ENCODE results near the gene LAMC1. TPM values are rescaled to one million over a fixed set of nuclear protein-coding genes. Genes with fewer than 3 reads are reported as not detected.

Gene LAMC1
- total and polyA plus RNA-seq, 10 of the 15 experiments (the other 5 are each of a cell fraction or from before 2014, with no cell fraction given) = 4.6 to 51.4 (median 25.6) TPM

DNA sequence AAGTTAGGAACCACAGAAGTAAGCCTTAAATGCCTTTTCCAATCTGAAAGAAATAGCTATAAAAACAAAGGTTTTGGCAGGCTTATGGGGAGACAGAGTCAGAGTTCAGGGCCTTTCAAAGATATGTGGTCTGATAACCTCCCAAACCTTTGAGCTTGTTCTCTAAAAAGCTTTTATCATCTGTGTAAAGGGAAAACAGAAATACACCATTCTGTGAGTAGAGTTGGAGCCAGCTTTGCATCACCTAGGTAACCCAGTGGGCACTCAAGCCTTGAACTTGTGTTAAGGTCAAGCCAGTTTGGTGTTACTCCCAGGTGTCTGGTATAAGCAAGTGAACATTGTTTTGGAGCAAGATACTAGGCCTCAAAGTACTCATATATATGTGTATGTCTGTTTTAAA, 50.1 kb downstream of the LAMC1 start:
- ChIA-PET SMC1A (ENCODE audit: uncharacterized antibody, unreplicated experiment) (interaction anchor here (0.8 to 5.8 kb wide), 16 partner anchors 9 to 204 kb away, joined by 3 to 92 read pairs (median 6); no protein-coding TSS in a partner anchor), POLR2A (interaction anchor here (0.8 to 4.1 kb wide), 7 partner anchors 11 to 45 kb away, joined by 3 to 21 read pairs (median 4); no protein-coding TSS in a partner anchor), RAD21 (ENCODE audit: unreplicated experiment) (interaction anchor here (0.6 to 7.2 kb wide), 10 partner anchors 20 to 155 kb away, joined by 3 to 104 read pairs (median 5); no protein-coding TSS in a partner anchor), CTCF (interaction anchor here (0.9 to 6.8 kb wide), 13 partner anchors 15 to 291 kb away, joined by 3 to 99 read pairs (median 4); no protein-coding TSS in a partner anchor)
- H3K27me3 ChIP-seq (replicated peaks in 1 of 2; ENCODE audit: control insufficient read depth in 2 of 2, insufficient read depth in 2 of 2, low read length in 1 of 2) = no peaks in the 10 kb centered on the region
- no TSS peak for BruUV-seq (replicated peaks)
- FAIRE-seq = no peak
- no peak overlapping the region for H3K27ac ChIP-seq (ENCODE audit: control insufficient read depth, insufficient read depth)
- peaks cover 27% of the 10 kb centered on the region; the same call in 1 of the 2 replicates for H3K4me1 ChIP-seq (ENCODE audit: control insufficient read depth, insufficient read depth, low read length)
- H3K4me3 ChIP-seq = no peak overlapping the region
- no peak overlapping the region for H3K4me2 ChIP-seq (ENCODE audit: control insufficient read depth, insufficient read depth)
- no peak overlapping the region for H2AFZ ChIP-seq (ENCODE audit: control insufficient read depth, low read depth, low read length)
- no peak overlapping the region for H3K9ac ChIP-seq (ENCODE audit: control insufficient read depth, insufficient read depth, low read length)
- no peaks in the 10 kb centered on the region for H3K36me3 ChIP-seq (ENCODE audit: control insufficient read depth in 2 of 2, insufficient read depth in 2 of 2, low read length in 1 of 2)
- intact Hi-C loops (cut with micrococcal nuclease; ENCODE audit: unreplicated experiment) (no loop called here), in situ Hi-C loops (cut with MboI) (no loop called here)
- TF ChIP-seq BMI1 (IDR thresholded peaks at IDR 0.05; ENCODE audit: borderline replicate concordance) (no peak), NR2F1 (conservative IDR thresholded peaks at IDR 0.05) (peak; percentile 20; the same call in 1 of the 2 replicates)
- no peaks in the 10 kb centered on the region for H3K9me3 ChIP-seq (replicated peaks; ENCODE audit: control insufficient read depth, insufficient read depth, low read length)
- H4K20me1 ChIP-seq (ENCODE audit: control insufficient read depth, insufficient read depth) = no peaks in the 10 kb centered on the region
- H3K79me2 ChIP-seq (ENCODE audit: control insufficient read depth, insufficient read depth, low read length) = peaks cover 10% of the 10 kb centered on the region
- no peak for DNase-seq (ENCODE audit: low read depth, low spot score)
- ATAC-seq = no peak

DNA sequence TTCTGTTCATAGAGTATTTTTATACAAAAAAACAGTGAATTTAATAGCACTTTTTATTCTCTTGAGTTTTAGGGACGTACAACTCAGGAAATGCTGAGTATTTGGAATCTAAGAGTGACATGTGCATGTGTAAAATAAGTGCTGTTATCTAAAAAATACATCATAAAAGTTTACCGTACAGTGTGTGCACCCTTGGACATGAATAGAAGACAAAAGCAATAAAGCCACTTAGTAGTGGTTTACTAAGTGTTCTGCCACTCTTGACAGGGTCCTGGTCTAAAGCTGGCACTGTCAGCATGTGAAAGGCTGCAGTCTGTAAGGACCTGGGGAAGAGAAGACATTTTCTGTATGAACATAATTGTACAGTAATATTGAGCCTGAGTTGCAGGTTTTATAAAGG, 51.0 kb downstream of the LAMC1 start:
- Histone ChIP-seq H3K79me2 (ENCODE audit: control insufficient read depth, insufficient read depth, low read length) (peaks cover 10% of the 10 kb centered on the region), H4K20me1 (ENCODE audit: control insufficient read depth, insufficient read depth) (no peaks in the 10 kb centered on the region), H3K4me1 (ENCODE audit: control insufficient read depth, insufficient read depth, low read length) (peaks cover 27% of the 10 kb centered on the region; the same call in 1 of the 2 replicates), H3K36me3 (ENCODE audit: control insufficient read depth in 2 of 2, insufficient read depth in 2 of 2, low read length in 1 of 2) (no peaks in the 10 kb centered on the region), H3K9ac (ENCODE audit: control insufficient read depth, insufficient read depth, low read length) (no peak overlapping the region), H3K4me3 (no peak overlapping the region), H3K27ac (ENCODE audit: control insufficient read depth, insufficient read depth) (no peak overlapping the region), H3K27me3 (replicated peaks in 1 of 2; ENCODE audit: control insufficient read depth in 2 of 2, insufficient read depth in 2 of 2, low read length in 1 of 2) (no peaks in the 10 kb centered on the region), H2AFZ (ENCODE audit: control insufficient read depth, low read depth, low read length) (no peak overlapping the region), H3K9me3 (replicated peaks; ENCODE audit: control insufficient read depth, insufficient read depth, low read length) (no peaks in the 10 kb centered on the region), H3K4me2 (ENCODE audit: control insufficient read depth, insufficient read depth) (no peak overlapping the region)
- WGBS (ENCODE audit: insufficient coverage, insufficient replicate concordance, low lambda C conversion rate, missing lambda C conversion rate) = 90% methylated on average over 2 of the region's 2 CpGs
- TF ChIP-seq IKZF2 (IDR thresholded peaks at IDR 0.05) = no peak
- TF ChIP-seq, protein P1, sequence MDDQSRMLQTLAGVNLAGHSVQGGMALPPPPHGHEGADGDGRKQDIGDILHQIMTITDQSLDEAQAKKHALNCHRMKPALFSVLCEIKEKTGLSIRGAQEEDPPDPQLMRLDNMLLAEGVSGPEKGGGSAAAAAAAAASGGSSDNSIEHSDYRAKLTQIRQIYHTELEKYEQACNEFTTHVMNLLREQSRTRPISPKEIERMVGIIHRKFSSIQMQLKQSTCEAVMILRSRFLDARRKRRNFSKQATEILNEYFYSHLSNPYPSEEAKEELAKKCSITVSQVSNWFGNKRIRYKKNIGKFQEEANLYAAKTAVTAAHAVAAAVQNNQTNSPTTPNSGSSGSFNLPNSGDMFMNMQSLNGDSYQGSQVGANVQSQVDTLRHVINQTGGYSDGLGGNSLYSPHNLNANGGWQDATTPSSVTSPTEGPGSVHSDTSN (IDR thresholded peaks at IDR 0.05; ENCODE audit: insufficient replicate concordance, low read depth, low read length) = no peak
- no peak for TF ChIP-seq ZBED1 (IDR thresholded peaks at IDR 0.05; ENCODE audit: borderline replicate concordance)
- no peak for TF ChIP-seq YY1 (IDR thresholded peaks at IDR 0.05; ENCODE audit: low read depth, low read length)
- no peak for TF ChIP-seq RFX5 (IDR thresholded peaks at IDR 0.05; ENCODE audit: low read depth, low read length)
- TF ChIP-seq YBX1 (IDR thresholded peaks at IDR 0.05) = no peak
- TF ChIP-seq, protein P2, sequence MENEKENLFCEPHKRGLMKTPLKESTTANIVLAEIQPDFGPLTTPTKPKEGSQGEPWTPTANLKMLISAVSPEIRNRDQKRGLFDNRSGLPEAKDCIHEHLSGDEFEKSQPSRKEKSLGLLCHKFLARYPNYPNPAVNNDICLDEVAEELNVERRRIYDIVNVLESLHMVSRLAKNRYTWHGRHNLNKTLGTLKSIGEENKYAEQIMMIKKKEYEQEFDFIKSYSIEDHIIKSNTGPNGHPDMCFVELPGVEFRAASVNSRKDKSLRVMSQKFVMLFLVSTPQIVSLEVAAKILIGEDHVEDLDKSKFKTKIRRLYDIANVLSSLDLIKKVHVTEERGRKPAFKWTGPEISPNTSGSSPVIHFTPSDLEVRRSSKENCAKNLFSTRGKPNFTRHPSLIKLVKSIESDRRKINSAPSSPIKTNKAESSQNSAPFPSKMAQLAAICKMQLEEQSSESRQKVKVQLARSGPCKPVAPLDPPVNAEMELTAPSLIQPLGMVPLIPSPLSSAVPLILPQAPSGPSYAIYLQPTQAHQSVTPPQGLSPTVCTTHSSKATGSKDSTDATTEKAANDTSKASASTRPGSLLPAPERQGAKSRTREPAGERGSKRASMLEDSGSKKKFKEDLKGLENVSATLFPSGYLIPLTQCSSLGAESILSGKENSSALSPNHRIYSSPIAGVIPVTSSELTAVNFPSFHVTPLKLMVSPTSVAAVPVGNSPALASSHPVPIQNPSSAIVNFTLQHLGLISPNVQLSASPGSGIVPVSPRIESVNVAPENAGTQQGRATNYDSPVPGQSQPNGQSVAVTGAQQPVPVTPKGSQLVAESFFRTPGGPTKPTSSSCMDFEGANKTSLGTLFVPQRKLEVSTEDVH (IDR thresholded peaks at IDR 0.05; ENCODE audit: low read depth, partially characterized antibody) = no peak
- no peak for TF ChIP-seq SUZ12 (IDR thresholded peaks at IDR 0.05; ENCODE audit: unreplicated experiment)
- no peak for TF ChIP-seq TARDBP (IDR thresholded peaks at IDR 0.05; ENCODE audit: borderline replicate concordance)
- no peak for FAIRE-seq
- CTCF ChIA-PET = interaction anchor here (0.6 to 5.9 kb wide), 4 partner anchors 20 to 154 kb away, joined by 3 to 99 read pairs (median 10); no protein-coding TSS in a partner anchor
- no TSS peak for BruUV-seq (replicated peaks)
- in situ Hi-C loops (cut with MboI) = no loop called here
- intact Hi-C loops (cut with micrococcal nuclease; ENCODE audit: unreplicated experiment) = no loop called here
- POLR2A ChIA-PET = interaction anchor here (1.3 kb wide), 1 partner anchor 23 kb away, joined by 4 read pairs; no protein-coding TSS in a partner anchor
- SMC1A ChIA-PET (ENCODE audit: uncharacterized antibody, unreplicated experiment) = interaction anchor here (0.6 to 5.8 kb wide), 7 partner anchors 8 to 112 kb away, joined by 3 to 92 read pairs (median 67); no protein-coding TSS in a partner anchor
- ATAC-seq = no peak
- RAD21 ChIA-PET (ENCODE audit: unreplicated experiment) = interaction anchor here (4.5 to 5.6 kb wide), 2 partner anchors 26 to 112 kb away, joined by 64 to 66 read pairs; no protein-coding TSS in a partner anchor
- no peak for DNase-seq (ENCODE audit: low read depth, low spot score)
